MM.1S (cell line): ENCODE data around the gene KLF4.

ENCODE experiments used
- DNase-seq: peaks from one replicate; pipeline ENCODE4 v3.0.0-alpha.2; 2015
- H2AFZ ChIP-seq: fragments of 300-600 bp; sonication (generic); 2 replicates; pipeline ENCODE4 v1.6.0; 2016; ENCODE audit warnings: antibody characterized with exemption, low read length
- H3F3A ChIP-seq: fragments of 300-600 bp; sonication (generic); 2 replicates; pipeline ENCODE4 v1.6.1; 2016; ENCODE audit warnings: mild to moderate bottlenecking, antibody characterized with exemption, low read length, moderate library complexity, mixed read lengths; ENCODE audit not compliant: insufficient read depth
- H3K27ac ChIP-seq: fragments of 300-600 bp; sonication (generic); 2 replicates; pipeline ENCODE4 v1.5.1; 2016; ENCODE audit warnings: mild to moderate bottlenecking, low read length
- H3K27me3 ChIP-seq: fragments of 300-600 bp; sonication (generic); replicated peaks from 2 replicates; pipeline ENCODE4 v1.6.0; 2016; ENCODE audit warnings: low read length; ENCODE audit not compliant: insufficient read depth
- H3K36me3 ChIP-seq: fragments of 300-600 bp; sonication (generic); replicated peaks from 2 replicates; pipeline ENCODE4 v1.6.1; 2016; ENCODE audit warnings: mild to moderate bottlenecking, low read length, mixed read lengths; ENCODE audit not compliant: insufficient read depth
- H3K4me1 ChIP-seq: fragments of 300-600 bp; sonication (generic); 2 replicates; pipeline ENCODE4 v1.6.1; 2016; ENCODE audit warnings: low read length, mixed read lengths
- H3K4me2 ChIP-seq: fragments of 300-600 bp; sonication (generic); 2 replicates; pipeline ENCODE4 v1.6.0; 2016; ENCODE audit warnings: low read depth, low read length
- H3K4me3 ChIP-seq: fragments of 300-600 bp; sonication (generic); 2 replicates; pipeline ENCODE4 v1.5.1; 2016; ENCODE audit warnings: low read length, mixed read lengths
- H3K79me2 ChIP-seq: fragments of 300-600 bp; sonication (generic); 2 replicates; pipeline ENCODE4 v1.6.1; 2016; ENCODE audit warnings: mixed run types, low read length, mixed read lengths
- H3K9ac ChIP-seq: fragments of 300-600 bp; sonication (generic); 2 replicates; pipeline ENCODE4 v1.6.1; 2016; ENCODE audit warnings: low read length, mixed read lengths
- H3K9me2 ChIP-seq: fragments of 300-600 bp; sonication (generic); replicated peaks from 2 replicates; pipeline ENCODE4 v1.6.1; 2016; ENCODE audit warnings: mild to moderate bottlenecking, low read length, mixed read lengths; ENCODE audit not compliant: insufficient read depth
- H3K9me3 ChIP-seq: fragments of 300-600 bp; sonication (generic); replicated peaks from 2 replicates; pipeline ENCODE4 v1.6.1; 2016; ENCODE audit warnings: mild to moderate bottlenecking, low read length, mixed read lengths; ENCODE audit not compliant: insufficient read depth
- H4K20me1 ChIP-seq: fragments of 300-600 bp; sonication (generic); 2 replicates; pipeline ENCODE4 v1.6.1; 2016; ENCODE audit warnings: mild to moderate bottlenecking, low read length, moderate library complexity, mixed read lengths; ENCODE audit not compliant: insufficient read depth
- EZH2 ChIP-seq: fragments of 300-600 bp; sonication (generic); optimal IDR thresholded peaks from 2 replicates; pipeline ENCODE3; 2017; ENCODE audit warnings: low read depth, mild to moderate bottlenecking, antibody characterized with exemption, low read length, mixed read lengths
- EZH2phosphoT487 ChIP-seq: fragments of 300-600 bp; sonication (generic); IDR thresholded peaks from 2 replicates; pipeline ENCODE4 v1.6.1; 2018; ENCODE audit warnings: antibody characterized with exemption, low read length
- TF ChIP-seq, protein P1 (sequence below): fragments of 300-600 bp; sonication (generic); IDR thresholded peaks from 2 replicates; pipeline ENCODE4 v1.5.1; 2016; ENCODE audit warnings: antibody characterized with exemption, low read length, mixed read lengths

The KLF4 gene

DNA sequence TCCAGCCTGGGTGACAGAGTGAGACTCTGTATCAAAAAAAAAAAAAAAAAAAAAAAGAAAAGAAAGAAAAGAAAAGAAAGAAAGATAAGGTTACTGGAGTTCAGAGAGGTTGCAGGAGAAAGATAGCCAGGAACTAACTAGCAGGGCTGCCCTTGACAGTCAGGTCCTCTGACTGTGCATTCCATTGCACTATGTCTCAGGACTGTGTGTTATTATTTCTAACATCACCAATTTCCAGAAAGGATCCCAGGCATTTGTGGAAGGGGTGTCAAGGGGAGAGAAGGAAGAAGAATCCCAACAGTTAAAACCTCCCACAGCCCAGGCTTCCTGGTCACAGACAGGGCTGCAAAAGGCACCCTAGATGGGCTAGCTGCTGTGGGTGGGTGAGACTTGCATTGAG lies 25.1 kb downstream of the KLF4 start:
- no peak for DNase-seq

DNA sequence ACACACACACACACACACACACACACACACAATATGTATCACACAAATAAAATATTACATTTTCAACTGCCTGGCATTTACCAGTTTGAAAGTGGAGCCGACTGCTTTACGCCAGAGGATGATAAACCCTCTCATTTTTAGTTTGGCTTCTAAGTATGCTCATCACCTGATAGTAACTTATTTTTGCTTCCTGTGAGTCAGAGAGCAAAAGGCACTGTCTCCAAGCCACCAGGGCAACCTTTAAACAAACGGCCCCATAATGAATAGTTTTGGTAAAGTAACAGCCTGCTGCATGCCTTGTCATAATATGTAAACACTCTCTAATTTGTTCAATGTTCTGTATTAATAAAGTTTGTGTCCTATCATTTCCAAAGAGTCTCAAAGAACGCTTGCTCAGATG lies 26.9 kb downstream of the KLF4 start:
- no peaks in the 10 kb centered on the region for H4K20me1 ChIP-seq
- no peak overlapping the region for H3K27ac ChIP-seq
- no peaks in the 10 kb centered on the region for H3K9me2 ChIP-seq
- no peak overlapping the region for H3K9ac ChIP-seq
- no peaks in the 10 kb centered on the region for H3K4me1 ChIP-seq
- DNase-seq: no peak
- H3K4me3 ChIP-seq: no peak overlapping the region
- H3F3A ChIP-seq: no peaks in the 10 kb centered on the region
- TF ChIP-seq EZH2 (no peak), EZH2phosphoT487 (no peak)
- no peak overlapping the region for H3K4me2 ChIP-seq
- no peaks in the 10 kb centered on the region for H3K27me3 ChIP-seq
- H3K9me3 ChIP-seq: no peaks in the 10 kb centered on the region
- H3K36me3 ChIP-seq: no peaks in the 10 kb centered on the region
- H2AFZ ChIP-seq: no peak overlapping the region
- no peaks in the 10 kb centered on the region for H3K79me2 ChIP-seq

More for the DNA sequence above, 25.1 kb downstream of the KLF4 start:
- Histone ChIP-seq H2AFZ (no peak overlapping the region), H4K20me1 (no peaks in the 10 kb centered on the region), H3K9me2 (no peaks in the 10 kb centered on the region), H3K9me3 (no peaks in the 10 kb centered on the region), H3K4me1 (no peaks in the 10 kb centered on the region), H3F3A (no peaks in the 10 kb centered on the region), H3K36me3 (no peaks in the 10 kb centered on the region), H3K27ac (no peak overlapping the region), H3K9ac (no peak overlapping the region), H3K27me3 (no peaks in the 10 kb centered on the region), H3K4me2 (no peak overlapping the region), H3K4me3 (no peak overlapping the region), H3K79me2 (no peaks in the 10 kb centered on the region)
- TF ChIP-seq EZH2: no peak
- TF ChIP-seq EZH2phosphoT487: no peak
- TF ChIP-seq, protein P1, sequence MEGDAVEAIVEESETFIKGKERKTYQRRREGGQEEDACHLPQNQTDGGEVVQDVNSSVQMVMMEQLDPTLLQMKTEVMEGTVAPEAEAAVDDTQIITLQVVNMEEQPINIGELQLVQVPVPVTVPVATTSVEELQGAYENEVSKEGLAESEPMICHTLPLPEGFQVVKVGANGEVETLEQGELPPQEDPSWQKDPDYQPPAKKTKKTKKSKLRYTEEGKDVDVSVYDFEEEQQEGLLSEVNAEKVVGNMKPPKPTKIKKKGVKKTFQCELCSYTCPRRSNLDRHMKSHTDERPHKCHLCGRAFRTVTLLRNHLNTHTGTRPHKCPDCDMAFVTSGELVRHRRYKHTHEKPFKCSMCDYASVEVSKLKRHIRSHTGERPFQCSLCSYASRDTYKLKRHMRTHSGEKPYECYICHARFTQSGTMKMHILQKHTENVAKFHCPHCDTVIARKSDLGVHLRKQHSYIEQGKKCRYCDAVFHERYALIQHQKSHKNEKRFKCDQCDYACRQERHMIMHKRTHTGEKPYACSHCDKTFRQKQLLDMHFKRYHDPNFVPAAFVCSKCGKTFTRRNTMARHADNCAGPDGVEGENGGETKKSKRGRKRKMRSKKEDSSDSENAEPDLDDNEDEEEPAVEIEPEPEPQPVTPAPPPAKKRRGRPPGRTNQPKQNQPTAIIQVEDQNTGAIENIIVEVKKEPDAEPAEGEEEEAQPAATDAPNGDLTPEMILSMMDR: no peak

DNA sequence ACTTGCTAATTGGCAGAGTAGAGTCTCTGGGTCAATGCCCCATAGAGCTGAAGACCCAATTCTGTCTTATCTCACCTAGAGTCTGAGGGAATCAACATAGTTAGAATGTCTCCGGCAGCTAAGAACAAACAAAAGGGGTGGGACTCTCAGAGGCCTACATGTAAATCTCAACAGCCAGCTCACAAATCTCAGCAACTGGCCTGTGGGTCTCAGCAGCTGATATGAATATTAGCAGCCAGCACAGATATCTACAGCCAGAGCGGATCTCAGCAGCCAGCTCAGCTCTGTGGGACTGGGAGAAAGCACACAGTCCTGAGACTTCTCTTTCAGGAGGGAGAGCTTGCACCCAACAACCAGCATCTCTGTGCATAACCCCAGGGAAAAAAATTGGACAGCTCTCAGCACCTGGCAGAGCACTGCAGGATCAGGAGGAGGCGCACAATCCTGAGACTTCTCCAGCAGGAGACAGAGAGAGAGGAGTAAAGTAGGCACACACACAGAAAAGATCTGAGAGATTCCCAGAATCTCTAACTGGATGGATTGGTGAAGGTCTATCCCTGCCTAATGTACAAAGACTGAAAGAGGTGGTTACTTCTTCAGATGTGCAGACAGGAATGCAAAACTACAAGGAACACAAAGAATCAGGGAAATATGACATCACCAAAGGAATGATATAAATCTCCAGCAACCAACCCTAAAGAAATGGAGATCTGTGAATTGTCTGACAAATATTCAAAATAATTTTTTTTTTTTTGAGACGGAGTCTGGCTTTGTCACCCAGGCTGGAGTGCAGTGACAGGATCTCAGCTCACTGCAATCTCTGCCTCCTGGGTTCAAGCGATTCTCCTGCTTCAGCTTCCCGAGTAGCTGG lies 29.2 kb downstream of the KLF4 start:
- Histone ChIP-seq H3K9ac (no peak overlapping the region), H3K27ac (no peak overlapping the region), H4K20me1 (no peaks in the 10 kb centered on the region), H3K4me3 (no peak overlapping the region), H3F3A (no peaks in the 10 kb centered on the region), H3K36me3 (no peaks in the 10 kb centered on the region), H3K27me3 (no peaks in the 10 kb centered on the region), H3K4me1 (no peaks in the 10 kb centered on the region), H3K79me2 (no peaks in the 10 kb centered on the region), H3K4me2 (no peak overlapping the region), H3K9me3 (no peaks in the 10 kb centered on the region), H2AFZ (no peak overlapping the region), H3K9me2 (no peaks in the 10 kb centered on the region)
- TF ChIP-seq, protein P1: no peak
- TF ChIP-seq EZH2phosphoT487 (no peak), EZH2 (no peak)
- DNase-seq: no peak
